ENCODE results near the gene MKS1. TPM values are rescaled to one million over a fixed set of nuclear protein-coding genes. Genes with fewer than 3 reads are reported as not detected.
A peak's percentile ranks its signal among the peaks of the same experiment; 100 is the strongest.

MKS1 gene
- total RNA-seq, 1 experiment from 2014 or later: 29.8 TPM

DNA sequence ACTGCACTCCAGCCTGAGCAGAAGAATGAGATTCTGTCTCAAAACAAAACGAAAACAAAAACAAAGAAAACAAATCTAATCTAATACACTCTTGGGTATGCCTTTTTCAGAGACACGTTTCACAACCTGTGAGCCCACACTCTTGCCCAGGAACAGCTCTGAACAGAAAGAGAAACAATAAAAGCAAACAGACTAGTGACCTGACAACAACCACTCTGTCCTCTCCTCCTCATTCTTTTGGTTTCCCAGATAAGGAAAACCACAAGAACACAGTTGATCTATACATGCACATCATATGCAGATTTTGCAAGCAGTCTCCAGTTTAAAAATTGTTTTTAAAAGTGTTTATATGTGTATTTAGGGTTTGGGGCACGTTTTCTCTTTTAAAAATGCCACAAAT is 1.3 kb downstream of the MKS1 start:
- 0 out of 4 replicates have a peak overlapping the region, but pooled peaks of 1 of the 2 experiments have one; percentile 66 for H3K4me3 ChIP-seq (replicated peaks in 1 of 2; ENCODE audit: low read depth in 1 of 2, low read length in 2 of 2)
- TF ChIP-seq RAD21 (IDR thresholded peaks at IDR 0.05; ENCODE audit: low read depth): no peak
- no peak for TF ChIP-seq POLR2AphosphoS5 (IDR thresholded peaks at IDR 0.05; ENCODE audit: low read depth, low read length)
- no peak for TF ChIP-seq EGR1 (IDR thresholded peaks at IDR 0.05; ENCODE audit: low read depth)
- TF ChIP-seq FOSL1 (IDR thresholded peaks at IDR 0.05; ENCODE audit: low read depth): no peak
- TF ChIP-seq, protein P1, sequence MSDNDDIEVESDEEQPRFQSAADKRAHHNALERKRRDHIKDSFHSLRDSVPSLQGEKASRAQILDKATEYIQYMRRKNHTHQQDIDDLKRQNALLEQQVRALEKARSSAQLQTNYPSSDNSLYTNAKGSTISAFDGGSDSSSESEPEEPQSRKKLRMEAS (IDR thresholded peaks at IDR 0.05): no peak
- no peak for TF ChIP-seq ZNF274 (IDR thresholded peaks at IDR 0.05; ENCODE audit: low read depth, low read length)
- no peak for TF ChIP-seq ELF1 (IDR thresholded peaks at IDR 0.05; ENCODE audit: borderline replicate concordance, low read depth)
- TF ChIP-seq ZFX (IDR thresholded peaks at IDR 0.05): no peak
- TF ChIP-seq YY1 (IDR thresholded peaks at IDR 0.05; ENCODE audit: extremely low read depth, insufficient replicate concordance, low read depth, low read length): no peak
- TF ChIP-seq, protein P2, sequence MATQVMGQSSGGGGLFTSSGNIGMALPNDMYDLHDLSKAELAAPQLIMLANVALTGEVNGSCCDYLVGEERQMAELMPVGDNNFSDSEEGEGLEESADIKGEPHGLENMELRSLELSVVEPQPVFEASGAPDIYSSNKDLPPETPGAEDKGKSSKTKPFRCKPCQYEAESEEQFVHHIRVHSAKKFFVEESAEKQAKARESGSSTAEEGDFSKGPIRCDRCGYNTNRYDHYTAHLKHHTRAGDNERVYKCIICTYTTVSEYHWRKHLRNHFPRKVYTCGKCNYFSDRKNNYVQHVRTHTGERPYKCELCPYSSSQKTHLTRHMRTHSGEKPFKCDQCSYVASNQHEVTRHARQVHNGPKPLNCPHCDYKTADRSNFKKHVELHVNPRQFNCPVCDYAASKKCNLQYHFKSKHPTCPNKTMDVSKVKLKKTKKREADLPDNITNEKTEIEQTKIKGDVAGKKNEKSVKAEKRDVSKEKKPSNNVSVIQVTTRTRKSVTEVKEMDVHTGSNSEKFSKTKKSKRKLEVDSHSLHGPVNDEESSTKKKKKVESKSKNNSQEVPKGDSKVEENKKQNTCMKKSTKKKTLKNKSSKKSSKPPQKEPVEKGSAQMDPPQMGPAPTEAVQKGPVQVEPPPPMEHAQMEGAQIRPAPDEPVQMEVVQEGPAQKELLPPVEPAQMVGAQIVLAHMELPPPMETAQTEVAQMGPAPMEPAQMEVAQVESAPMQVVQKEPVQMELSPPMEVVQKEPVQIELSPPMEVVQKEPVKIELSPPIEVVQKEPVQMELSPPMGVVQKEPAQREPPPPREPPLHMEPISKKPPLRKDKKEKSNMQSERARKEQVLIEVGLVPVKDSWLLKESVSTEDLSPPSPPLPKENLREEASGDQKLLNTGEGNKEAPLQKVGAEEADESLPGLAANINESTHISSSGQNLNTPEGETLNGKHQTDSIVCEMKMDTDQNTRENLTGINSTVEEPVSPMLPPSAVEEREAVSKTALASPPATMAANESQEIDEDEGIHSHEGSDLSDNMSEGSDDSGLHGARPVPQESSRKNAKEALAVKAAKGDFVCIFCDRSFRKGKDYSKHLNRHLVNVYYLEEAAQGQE (IDR thresholded peaks at IDR 0.05; ENCODE audit: low read depth): no peak
- TF ChIP-seq, protein P3, sequence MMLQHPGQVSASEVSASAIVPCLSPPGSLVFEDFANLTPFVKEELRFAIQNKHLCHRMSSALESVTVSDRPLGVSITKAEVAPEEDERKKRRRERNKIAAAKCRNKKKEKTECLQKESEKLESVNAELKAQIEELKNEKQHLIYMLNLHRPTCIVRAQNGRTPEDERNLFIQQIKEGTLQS (IDR thresholded peaks at IDR 0.05): no peak
- TF ChIP-seq EZH2 (IDR thresholded peaks at IDR 0.05): no peak
- no peak for TF ChIP-seq JUND (IDR thresholded peaks at IDR 0.05)
- TF ChIP-seq SIN3A (IDR thresholded peaks at IDR 0.05; ENCODE audit: low read depth): no peak
- TF ChIP-seq POLR2A (IDR thresholded peaks at IDR 0.05; ENCODE audit: borderline replicate concordance, extremely low read depth, insufficient read depth, insufficient read length): no peak
- TF ChIP-seq, protein P4, sequence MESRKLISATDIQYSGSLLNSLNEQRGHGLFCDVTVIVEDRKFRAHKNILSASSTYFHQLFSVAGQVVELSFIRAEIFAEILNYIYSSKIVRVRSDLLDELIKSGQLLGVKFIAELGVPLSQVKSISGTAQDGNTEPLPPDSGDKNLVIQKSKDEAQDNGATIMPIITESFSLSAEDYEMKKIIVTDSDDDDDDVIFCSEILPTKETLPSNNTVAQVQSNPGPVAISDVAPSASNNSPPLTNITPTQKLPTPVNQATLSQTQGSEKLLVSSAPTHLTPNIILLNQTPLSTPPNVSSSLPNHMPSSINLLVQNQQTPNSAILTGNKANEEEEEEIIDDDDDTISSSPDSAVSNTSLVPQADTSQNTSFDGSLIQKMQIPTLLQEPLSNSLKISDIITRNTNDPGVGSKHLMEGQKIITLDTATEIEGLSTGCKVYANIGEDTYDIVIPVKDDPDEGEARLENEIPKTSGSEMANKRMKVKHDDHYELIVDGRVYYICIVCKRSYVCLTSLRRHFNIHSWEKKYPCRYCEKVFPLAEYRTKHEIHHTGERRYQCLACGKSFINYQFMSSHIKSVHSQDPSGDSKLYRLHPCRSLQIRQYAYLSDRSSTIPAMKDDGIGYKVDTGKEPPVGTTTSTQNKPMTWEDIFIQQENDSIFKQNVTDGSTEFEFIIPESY (IDR thresholded peaks at IDR 0.05; ENCODE audit: extremely low read depth, insufficient replicate concordance, low read length): no peak
- no peak overlapping the region for H2AFZ ChIP-seq (ENCODE audit: low read depth, low read length, poor library complexity, severe bottlenecking)
- H3K9me2 ChIP-seq (ENCODE audit: insufficient read depth): peaks cover 2% of the 10 kb centered on the region; the same call in 1 of the 2 replicates
- ChIA-PET POLR2A (no interaction called here), CTCF (interaction anchor here (0.7 to 5.1 kb wide), 3 partner anchors 17 to 133 kb away, joined by 3 to 36 read pairs (median 3); no protein-coding TSS in a partner anchor), RAD21 (ENCODE audit: low non-redundant PET in 1 of 2, low total read pairs in 2 of 2, uncharacterized antibody in 2 of 2, unreplicated experiment in 2 of 2) (no interaction called here)
- H4K20me1 ChIP-seq (ENCODE audit: insufficient read depth): no peaks in the 10 kb centered on the region
- no peak for DNase-seq (ENCODE audit: low read depth, low spot score)
- BruUV-seq (replicated peaks): no TSS peak
- H3K79me2 ChIP-seq (ENCODE audit: insufficient read depth, low read length): no peaks in the 10 kb centered on the region
- H3K4me2 ChIP-seq (ENCODE audit: low read length): peak overlapping the region; percentile 76; the same call in 1 of the 2 replicates
- H3K27ac ChIP-seq (ENCODE audit: low read depth, low read length): no peak overlapping the region
- ATAC-seq: no peak
- no peaks in the 10 kb centered on the region for H3K9me3 ChIP-seq (ENCODE audit: control insufficient read depth in 1 of 2, insufficient read depth in 1 of 2, low read depth in 1 of 2, low read length in 2 of 2)
- intact Hi-C loops (cut with micrococcal nuclease): loop anchor here (1.0 kb wide), 1 partner anchor 17 kb away; no protein-coding TSS in a partner anchor
- peaks cover 0 to 3% of the 10 kb centered on the region in 2 experiments; a peak in 3 of 4 replicates for H3K36me3 ChIP-seq (ENCODE audit: control insufficient read depth in 1 of 2, insufficient read depth in 2 of 2, low read length in 2 of 2)
- no peaks in the 10 kb centered on the region for H3K27me3 ChIP-seq (ENCODE audit: insufficient read depth, low read length)
- no peak overlapping the region for H3K9ac ChIP-seq (ENCODE audit: low read length)
- H3K4me1 ChIP-seq (ENCODE audit: control insufficient read depth in 1 of 2, insufficient read depth in 2 of 2, low read length in 2 of 2): peaks cover 6 to 18% of the 10 kb centered on the region in 2 experiments; a peak in 3 of 4 replicates

Measured in HCT116 (cell line).